ENCODE data around the gene CPNE6. TPM values are rescaled to one million over a fixed set of nuclear protein-coding genes. Genes with fewer than 3 reads are reported as not detected.

The CPNE6 gene
- total and polyA plus RNA-seq, 2 of the 13 experiments (the other 11 are each of a cell fraction or from before 2014, with no cell fraction given) = not detected

Other genes starting within 250 kb of the CPNE6 start
- 45.1 and 49.4 TPM in 2 replicates for gene DHRS4, start 117.8 kb upstream of the CPNE6 start, total RNA-seq (2016; rRNA removed; fragmentation: Illumina TruSeq; extraction: Trizol)
- 23.9 and 25.0 TPM in 2 replicates for gene DHRS4, start 117.8 kb upstream of the CPNE6 start, polyA plus RNA-seq (2011; rRNA removed)
- 38.2 and 40.0 TPM in 2 replicates for gene DHRS4L2, start 82.6 kb upstream of the CPNE6 start, total RNA-seq (2016; rRNA removed; fragmentation: Illumina TruSeq; extraction: Trizol)
- gene DHRS4L2, start 82.6 kb upstream of the CPNE6 start, polyA plus RNA-seq (2011; rRNA removed) = 24.7 and 24.8 TPM in 2 replicates
- 0.13 and 0.27 TPM in 2 replicates for gene CARMIL3, start 19.6 kb upstream of the CPNE6 start, total RNA-seq (2016; rRNA removed; fragmentation: Illumina TruSeq; extraction: Trizol)
- gene CARMIL3, start 19.6 kb upstream of the CPNE6 start, polyA plus RNA-seq (2011; rRNA removed) = 0.55 and 0.85 TPM in 2 replicates
- 118 and 129 TPM in 2 replicates for gene PCK2, start 22.7 kb downstream of the CPNE6 start, total RNA-seq (2016; rRNA removed; fragmentation: Illumina TruSeq; extraction: Trizol)
- 272 and 316 TPM in 2 replicates for gene PCK2, start 22.7 kb downstream of the CPNE6 start, polyA plus RNA-seq (2011; rRNA removed)
- 257 and 342 TPM in 2 replicates for gene DCAF11, start 43.2 kb downstream of the CPNE6 start, total RNA-seq (2016; rRNA removed; fragmentation: Illumina TruSeq; extraction: Trizol)
- 150 and 176 TPM in 2 replicates for gene DCAF11, start 43.2 kb downstream of the CPNE6 start, polyA plus RNA-seq (2011; rRNA removed)
- gene NRL, start 43.4 kb downstream of the CPNE6 start, total RNA-seq (2016; rRNA removed; fragmentation: Illumina TruSeq; extraction: Trizol) = 4.7 and 5.2 TPM in 2 replicates
- 2.5 and 3.4 TPM in 2 replicates for gene NRL, start 43.4 kb downstream of the CPNE6 start, polyA plus RNA-seq (2011; rRNA removed)
- gene FITM1, start 59.1 kb downstream of the CPNE6 start, total RNA-seq (2016; rRNA removed; fragmentation: Illumina TruSeq; extraction: Trizol) = 3.1 and 5.8 TPM in 2 replicates
- gene FITM1, start 59.1 kb downstream of the CPNE6 start, polyA plus RNA-seq (2011; rRNA removed) = 2.7 and 3.6 TPM in 2 replicates
- gene PSME1, start 64.6 kb downstream of the CPNE6 start, total RNA-seq (2016; rRNA removed; fragmentation: Illumina TruSeq; extraction: Trizol) = 608 and 713 TPM in 2 replicates
- gene PSME1, start 64.6 kb downstream of the CPNE6 start, polyA plus RNA-seq (2011; rRNA removed) = 144 and 159 TPM in 2 replicates
- 71.2 and 78.7 TPM in 2 replicates for gene EMC9, start 70.0 kb downstream of the CPNE6 start, total RNA-seq (2016; rRNA removed; fragmentation: Illumina TruSeq; extraction: Trizol)
- 60.5 and 63.9 TPM in 2 replicates for gene EMC9, start 70.0 kb downstream of the CPNE6 start, polyA plus RNA-seq (2011; rRNA removed)
- gene PSME2, start 75.0 kb downstream of the CPNE6 start, total RNA-seq (2016; rRNA removed; fragmentation: Illumina TruSeq; extraction: Trizol) = 716 and 834 TPM in 2 replicates
- gene PSME2, start 75.0 kb downstream of the CPNE6 start, polyA plus RNA-seq (2011; rRNA removed) = 332 and 362 TPM in 2 replicates
- 65.9 and 86.8 TPM in 2 replicates for gene RNF31, start 75.9 kb downstream of the CPNE6 start, total RNA-seq (2016; rRNA removed; fragmentation: Illumina TruSeq; extraction: Trizol)
- 48.2 and 59.0 TPM in 2 replicates for gene RNF31, start 75.9 kb downstream of the CPNE6 start, polyA plus RNA-seq (2011; rRNA removed)
- 13.8 and 14.9 TPM in 2 replicates for gene IRF9, start 89.7 kb downstream of the CPNE6 start, total RNA-seq (2016; rRNA removed; fragmentation: Illumina TruSeq; extraction: Trizol)
- 49.7 and 60.9 TPM in 2 replicates for gene IRF9, start 89.7 kb downstream of the CPNE6 start, polyA plus RNA-seq (2011; rRNA removed)
- 3.4 TPM in 1 of 2 replicates, not detected in the other for gene REC8, start 100.5 kb downstream of the CPNE6 start, total RNA-seq (2016; rRNA removed; fragmentation: Illumina TruSeq; extraction: Trizol)
- gene REC8, start 100.5 kb downstream of the CPNE6 start, polyA plus RNA-seq (2011; rRNA removed) = 14.7 and 17.3 TPM in 2 replicates
- gene IPO4, start 117.3 kb downstream of the CPNE6 start, total RNA-seq (2016; rRNA removed; fragmentation: Illumina TruSeq; extraction: Trizol) = 149 and 179 TPM in 2 replicates
- gene IPO4, start 117.3 kb downstream of the CPNE6 start, polyA plus RNA-seq (2011; rRNA removed) = 37.4 and 39.0 TPM in 2 replicates
- gene TM9SF1, start 123.9 kb downstream of the CPNE6 start, total RNA-seq (2016; rRNA removed; fragmentation: Illumina TruSeq; extraction: Trizol) = 56.4 and 110 TPM in 2 replicates
- 83.2 and 85.1 TPM in 2 replicates for gene TM9SF1, start 123.9 kb downstream of the CPNE6 start, polyA plus RNA-seq (2011; rRNA removed)
- gene TSSK4, start 134.1 kb downstream of the CPNE6 start, total RNA-seq (2016; rRNA removed; fragmentation: Illumina TruSeq; extraction: Trizol) = 0.44 TPM in 1 of 2 replicates, not detected in the other
- gene TSSK4, start 134.1 kb downstream of the CPNE6 start, polyA plus RNA-seq (2011; rRNA removed) = 0.08 and 0.14 TPM in 2 replicates
- gene CHMP4A, start 141.9 kb downstream of the CPNE6 start, total RNA-seq (2016; rRNA removed; fragmentation: Illumina TruSeq; extraction: Trizol) = 113 and 140 TPM in 2 replicates
- gene CHMP4A, start 141.9 kb downstream of the CPNE6 start, polyA plus RNA-seq (2011; rRNA removed) = 80.8 and 83.6 TPM in 2 replicates
- gene MDP1, start 144.5 kb downstream of the CPNE6 start, total RNA-seq (2016; rRNA removed; fragmentation: Illumina TruSeq; extraction: Trizol) = 48.7 and 66.0 TPM in 2 replicates
- gene MDP1, start 144.5 kb downstream of the CPNE6 start, polyA plus RNA-seq (2011; rRNA removed) = 38.2 and 44.1 TPM in 2 replicates
- 713 and 818 TPM in 2 replicates for gene NEDD8, start 160.8 kb downstream of the CPNE6 start, total RNA-seq (2016; rRNA removed; fragmentation: Illumina TruSeq; extraction: Trizol)
- 473 and 535 TPM in 2 replicates for gene NEDD8, start 160.8 kb downstream of the CPNE6 start, polyA plus RNA-seq (2011; rRNA removed)
- gene GMPR2, start 161.4 kb downstream of the CPNE6 start, total RNA-seq (2016; rRNA removed; fragmentation: Illumina TruSeq; extraction: Trizol) = 273 and 345 TPM in 2 replicates
- 185 and 210 TPM in 2 replicates for gene GMPR2, start 161.4 kb downstream of the CPNE6 start, polyA plus RNA-seq (2011; rRNA removed)
- gene TINF2, start 171.1 kb downstream of the CPNE6 start, total RNA-seq (2016; rRNA removed; fragmentation: Illumina TruSeq; extraction: Trizol) = 73.5 and 73.7 TPM in 2 replicates
- 52.0 and 59.8 TPM in 2 replicates for gene TINF2, start 171.1 kb downstream of the CPNE6 start, polyA plus RNA-seq (2011; rRNA removed)
- 1.9 and 3.2 TPM in 2 replicates for gene TGM1, start 191.6 kb downstream of the CPNE6 start, total RNA-seq (2016; rRNA removed; fragmentation: Illumina TruSeq; extraction: Trizol)
- gene TGM1, start 191.6 kb downstream of the CPNE6 start, polyA plus RNA-seq (2011; rRNA removed) = 9.5 and 10.6 TPM in 2 replicates
- gene RABGGTA, start 200.0 kb downstream of the CPNE6 start, total RNA-seq (2016; rRNA removed; fragmentation: Illumina TruSeq; extraction: Trizol) = 31.2 and 57.9 TPM in 2 replicates
- 90.8 and 111 TPM in 2 replicates for gene RABGGTA, start 200.0 kb downstream of the CPNE6 start, polyA plus RNA-seq (2011; rRNA removed)
- gene DHRS1, start 228.2 kb downstream of the CPNE6 start, total RNA-seq (2016; rRNA removed; fragmentation: Illumina TruSeq; extraction: Trizol) = 46.3 and 60.8 TPM in 2 replicates
- gene DHRS1, start 228.2 kb downstream of the CPNE6 start, polyA plus RNA-seq (2011; rRNA removed) = 49.8 and 52.2 TPM in 2 replicates
- 61.6 and 64.5 TPM in 2 replicates for gene NOP9, start 228.3 kb downstream of the CPNE6 start, total RNA-seq (2016; rRNA removed; fragmentation: Illumina TruSeq; extraction: Trizol)
- gene NOP9, start 228.3 kb downstream of the CPNE6 start, polyA plus RNA-seq (2011; rRNA removed) = 24.5 and 33.8 TPM in 2 replicates
- gene CIDEB, start 236.4 kb downstream of the CPNE6 start, total RNA-seq (2016; rRNA removed; fragmentation: Illumina TruSeq; extraction: Trizol) = 22.4 and 35.8 TPM in 2 replicates
- 110 and 143 TPM in 2 replicates for gene CIDEB, start 236.4 kb downstream of the CPNE6 start, polyA plus RNA-seq (2011; rRNA removed)
- gene LTB4R2, start 238.6 kb downstream of the CPNE6 start, total RNA-seq (2016; rRNA removed; fragmentation: Illumina TruSeq; extraction: Trizol) = 1.4 and 6.9 TPM in 2 replicates
- gene LTB4R2, start 238.6 kb downstream of the CPNE6 start, polyA plus RNA-seq (2011; rRNA removed) = 3.9 and 6.1 TPM in 2 replicates
- 1.00 and 3.2 TPM in 2 replicates for gene LTB4R, start 239.9 kb downstream of the CPNE6 start, total RNA-seq (2016; rRNA removed; fragmentation: Illumina TruSeq; extraction: Trizol)
- 8.2 and 12.4 TPM in 2 replicates for gene LTB4R, start 239.9 kb downstream of the CPNE6 start, polyA plus RNA-seq (2011; rRNA removed)

All from HepG2 (cell line).